Stimulated activated CD4-positive, alpha-beta T cell treated with anti-CD3 and anti-CD28 coated beads, Interleukin-4, amount 100 ng/mL, for 1 hour (primary cell): ENCODE data around the gene DPT.

Source experiments
- DNase-seq: peaks from one replicate; pipeline ENCODE4 v3.0.0-alpha.2; 2020

The DPT gene

GRCh38 chr1:168697356-168698126 lies 31.5 kb downstream of the DPT start:
- DNase-seq, result no peak

DNA sequence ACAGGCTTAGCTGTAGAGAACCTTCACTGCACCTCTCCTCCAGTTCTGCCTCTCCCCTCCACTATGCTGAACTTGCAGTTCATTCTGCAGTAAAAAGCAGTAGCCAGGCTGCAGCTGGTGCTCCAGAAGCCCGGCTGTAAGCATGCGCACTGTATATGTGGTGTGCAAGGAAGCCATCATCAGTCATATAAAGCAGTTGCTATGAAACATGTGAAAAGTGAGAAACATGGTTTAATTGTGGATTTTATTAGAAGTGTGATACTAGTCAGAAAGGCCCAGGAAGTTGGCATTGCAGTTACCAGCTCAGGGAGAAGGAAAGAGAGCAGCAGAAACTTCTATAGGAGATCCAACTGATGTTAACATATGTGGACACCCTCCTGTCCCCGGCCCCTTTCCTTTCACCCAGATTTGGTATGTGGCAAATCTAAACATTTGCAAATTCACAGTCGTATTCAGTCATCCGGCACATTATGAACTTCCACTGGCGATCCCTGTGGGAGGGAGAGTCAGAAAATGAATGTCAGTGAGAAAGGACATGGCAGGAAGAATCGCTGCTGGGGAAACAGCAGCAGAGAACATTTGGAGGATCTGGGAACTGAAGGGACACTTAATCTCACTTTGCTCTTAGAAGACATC lies 32.8 kb downstream of the DPT start:
- no peak for DNase-seq

DNA sequence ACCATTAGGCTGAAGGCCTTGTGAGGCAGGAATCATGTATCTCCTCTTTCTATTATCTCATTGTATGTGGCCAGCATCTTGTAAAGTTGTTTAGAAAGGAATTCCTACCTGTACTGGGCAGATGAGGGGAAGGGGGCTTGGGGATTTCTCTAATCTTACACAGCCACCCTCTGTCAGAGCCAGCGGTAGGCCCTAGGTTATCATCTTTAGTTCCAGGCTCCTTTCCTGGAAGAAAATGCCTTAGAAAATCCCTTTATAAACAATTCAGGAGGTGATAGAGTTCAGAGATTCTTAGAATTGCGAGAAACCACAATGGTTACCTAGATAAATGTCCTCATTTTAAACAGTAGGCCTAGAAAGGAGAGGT lies 35.2 kb downstream of the DPT start:
- no peak for DNase-seq

- no peak for DNase-seq
Measured at GRCh38 chr1:168693197-168693871, 35.7 kb downstream of the DPT start.

- DNase-seq, result no peak
Measured at GRCh38 chr1:168692472-168692871, 36.5 kb downstream of the DPT start.

GRCh38 chr1:168691541-168691940 lies 37.5 kb downstream of the DPT start:
- DNase-seq, result no peak

DNA sequence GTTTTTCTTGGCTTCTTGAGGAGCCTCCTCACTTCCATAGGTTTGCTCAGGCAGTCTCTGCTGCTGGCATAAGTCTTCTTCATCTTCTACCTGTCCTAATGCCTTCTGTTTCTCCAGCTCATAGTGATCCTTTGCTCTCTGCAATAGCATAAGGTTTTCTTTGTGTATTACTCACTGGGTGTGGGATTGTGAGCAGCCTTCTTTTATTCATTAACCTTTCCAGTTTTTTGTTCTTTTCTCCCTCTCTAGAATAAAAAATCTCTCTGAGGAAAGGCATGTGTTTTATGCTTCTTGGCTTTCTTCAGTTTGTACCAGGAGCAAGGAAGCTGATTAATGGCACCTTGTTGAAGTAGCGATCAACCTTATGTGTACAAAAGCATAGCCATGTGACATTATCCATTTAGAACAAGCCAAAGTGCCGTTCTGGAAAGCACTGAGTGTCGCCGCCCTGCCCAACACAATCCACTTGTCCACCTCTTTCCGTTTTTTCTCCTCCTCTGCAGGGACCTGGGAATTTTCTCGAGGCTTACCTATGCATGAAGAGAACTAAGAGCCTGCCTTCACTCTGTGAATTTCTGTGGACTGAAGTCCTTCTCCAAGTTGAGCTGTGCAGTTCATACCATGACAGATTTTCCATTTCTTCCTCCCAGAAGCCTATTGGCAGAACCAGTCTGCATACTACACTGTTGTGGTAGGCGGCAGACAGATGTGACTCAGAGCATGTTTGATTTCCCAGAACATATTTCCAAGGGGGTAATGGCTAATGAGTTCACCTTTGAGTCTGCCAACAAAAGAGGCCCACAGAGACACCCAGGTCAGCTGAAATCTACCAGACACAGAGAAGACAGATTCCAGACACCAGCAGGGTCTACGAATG lies 39.0 kb downstream of the DPT start:
- DNase-seq, result no peak

- no peak for DNase-seq
Measured at GRCh38 chr1:168689327-168689657, 39.7 kb downstream of the DPT start.

DNA sequence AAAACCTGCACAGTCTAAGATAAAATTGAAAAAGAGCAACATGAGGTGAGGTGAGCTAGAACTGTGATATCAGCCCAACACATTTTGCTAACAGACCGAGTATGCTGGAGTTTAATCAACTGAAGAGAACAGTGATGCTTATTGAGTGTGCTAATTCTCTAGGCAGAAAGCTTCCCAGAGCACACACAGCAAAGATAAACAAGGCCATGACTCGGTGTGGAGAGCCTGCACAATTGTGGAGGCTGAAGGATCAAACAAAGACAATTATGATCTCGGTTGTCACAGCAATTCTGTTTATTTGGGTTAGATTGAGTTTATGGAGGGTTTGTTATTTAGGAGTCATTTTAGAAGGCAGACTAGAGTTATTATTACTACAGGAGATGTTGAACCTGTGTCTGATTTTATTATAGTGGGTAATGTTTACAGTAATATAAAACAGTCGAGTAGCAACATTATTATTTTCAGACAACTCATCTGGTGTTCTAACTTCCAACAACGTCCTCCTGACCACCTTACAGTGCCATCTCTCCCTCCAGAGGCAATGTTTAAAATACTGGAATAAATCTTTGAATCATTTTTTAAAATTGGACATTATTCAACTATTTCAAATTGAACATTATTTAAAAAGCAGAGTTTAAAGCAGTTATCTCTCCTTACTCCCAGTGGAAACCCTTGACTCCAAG lies 40.2 kb downstream of the DPT start:
- no peak for DNase-seq

DNA sequence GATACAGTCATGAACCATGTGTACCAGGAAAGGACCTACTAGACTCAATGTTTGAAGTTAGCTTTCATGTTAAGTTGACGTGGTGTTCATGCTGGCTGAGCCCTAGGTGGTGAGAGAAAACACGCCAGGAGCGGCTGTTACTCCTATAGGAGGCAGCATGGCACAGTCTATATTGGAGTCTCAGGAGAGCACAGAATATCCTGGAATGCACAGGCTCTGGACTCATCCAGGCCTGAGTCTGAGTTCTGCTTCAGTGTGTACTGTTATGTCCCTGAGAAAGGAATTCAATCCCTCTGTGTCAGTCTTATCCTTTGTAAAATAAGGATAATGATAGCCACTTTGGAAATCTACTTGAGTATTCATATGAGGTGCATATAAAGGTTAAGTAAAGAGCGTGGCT lies 41.2 kb downstream of the DPT start:
- DNase-seq, result no peak

GRCh38 chr1:168686666-168687065 lies 42.3 kb downstream of the DPT start:
- DNase-seq, result no peak

GRCh38 chr1:168683871-168684270 lies 45.1 kb downstream of the DPT start:
- no peak for DNase-seq

- no peak for DNase-seq
Measured at GRCh38 chr1:168676861-168677260, 52.1 kb downstream of the DPT start.

DNA sequence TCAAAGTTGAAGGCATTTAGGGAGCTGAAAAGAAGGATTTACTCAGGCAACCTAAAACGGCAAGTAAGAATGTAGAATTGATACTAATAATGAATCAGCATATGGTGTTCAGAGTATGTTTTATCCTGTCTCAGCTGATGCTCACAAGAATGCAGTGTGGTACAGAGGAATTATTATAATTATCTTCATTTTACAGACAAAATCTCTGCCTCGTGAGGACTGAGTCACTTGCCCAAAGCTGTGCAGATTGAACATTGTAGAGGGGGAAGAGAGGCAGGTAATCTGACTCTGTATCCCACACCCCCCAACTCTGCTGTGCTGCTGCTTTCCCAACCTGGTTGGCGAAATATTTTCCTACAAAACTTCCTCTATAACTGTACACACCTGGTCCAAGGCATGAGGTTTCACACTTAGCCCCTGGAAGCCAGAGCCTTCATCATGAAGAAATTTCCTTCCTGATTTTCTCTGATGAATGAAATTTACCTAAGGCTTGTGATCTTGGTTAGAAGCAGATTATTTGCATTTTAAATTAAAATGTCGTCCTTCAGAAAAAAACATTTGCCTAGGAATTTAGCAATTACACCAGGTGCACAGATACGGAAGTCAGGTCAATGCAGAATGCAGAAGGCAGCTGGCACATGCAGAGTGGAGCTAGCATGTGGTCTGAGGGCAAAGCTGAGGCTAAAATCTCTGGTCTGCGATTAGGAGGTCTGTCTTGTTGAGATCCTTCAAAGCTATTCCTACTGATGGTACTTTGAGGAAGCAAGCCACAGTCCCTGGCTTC lies 52.8 kb downstream of the DPT start:
- DNase-seq, result no peak

- DNase-seq, result no peak
Measured at GRCh38 chr1:168673974-168674683, 54.9 kb downstream of the DPT start.

DNA sequence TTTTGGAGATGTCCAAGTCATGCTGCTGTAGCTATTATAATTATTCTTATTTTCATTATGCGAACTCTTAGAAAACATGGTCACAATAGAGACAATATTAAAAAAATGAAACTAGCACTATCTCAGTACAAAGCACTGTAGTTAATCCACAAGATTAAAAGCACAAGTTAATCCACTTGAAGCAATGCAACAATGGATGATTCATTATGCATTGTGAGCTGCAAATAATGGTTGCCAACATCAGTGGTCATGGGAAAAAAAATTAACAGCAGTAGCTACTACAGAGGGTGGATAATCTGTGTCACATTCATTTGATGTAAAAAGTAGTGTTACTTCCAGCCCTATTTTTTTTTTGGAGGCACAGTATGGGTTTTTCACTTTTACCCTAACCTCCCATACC lies 56.7 kb downstream of the DPT start:
- no peak for DNase-seq

DNA sequence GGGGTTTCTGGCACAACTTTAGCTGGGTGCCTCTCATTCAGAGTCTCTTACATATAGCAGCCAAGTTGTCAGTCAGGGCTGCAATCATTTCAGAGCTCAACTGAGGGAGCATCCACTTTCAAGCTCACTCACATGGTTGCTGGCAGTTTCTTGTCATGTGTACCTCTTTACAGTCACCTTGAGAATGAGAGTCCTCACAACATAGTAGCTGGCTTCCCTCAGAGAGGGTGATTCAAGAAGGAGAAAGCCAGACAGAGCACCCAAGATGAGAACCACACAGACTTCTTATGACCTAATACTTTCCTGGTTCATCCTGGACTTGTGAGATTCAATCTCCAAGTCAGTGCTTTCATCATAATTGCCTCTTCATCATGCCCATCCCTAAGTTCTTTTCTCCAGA lies 57.2 kb downstream of the DPT start:
- DNase-seq, result no peak

GRCh38 chr1:168665975-168666374 lies 63.0 kb downstream of the DPT start:
- DNase-seq, result no peak

DNA sequence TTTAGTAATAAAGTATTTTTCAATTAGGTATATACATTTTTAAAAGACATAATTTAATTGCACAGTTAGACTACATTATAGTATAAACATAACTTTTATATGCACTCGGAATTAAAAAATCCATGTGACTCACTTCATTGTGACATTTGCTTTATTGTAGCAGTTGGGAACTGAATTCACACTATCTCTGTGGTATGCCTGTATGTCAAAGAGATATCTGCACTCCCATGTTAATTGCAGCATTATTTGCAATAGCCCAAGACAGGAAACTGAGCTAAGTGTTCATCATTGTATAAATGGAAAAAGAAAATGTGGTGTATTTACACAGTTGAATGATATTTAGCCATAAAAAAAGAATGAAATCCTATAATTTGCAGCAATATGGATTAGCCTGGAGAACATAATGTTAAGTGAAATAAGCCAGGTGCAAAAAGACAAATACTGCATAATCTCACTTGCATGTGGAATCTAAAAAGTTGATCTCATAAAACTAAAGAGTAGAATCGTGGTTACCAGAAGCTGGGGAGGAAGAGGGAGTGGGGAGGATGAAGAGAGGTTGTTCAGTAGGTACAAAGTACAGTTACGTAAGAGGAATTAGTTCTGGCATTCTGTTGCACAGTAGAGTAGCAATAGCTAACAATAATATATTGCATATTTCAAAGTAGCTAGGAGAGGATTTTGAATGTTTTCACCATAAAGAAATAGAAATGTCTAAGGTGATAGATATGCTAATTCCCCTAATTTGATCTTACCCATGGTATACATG lies 64.8 kb downstream of the DPT start:
- DNase-seq, result no peak

DNA sequence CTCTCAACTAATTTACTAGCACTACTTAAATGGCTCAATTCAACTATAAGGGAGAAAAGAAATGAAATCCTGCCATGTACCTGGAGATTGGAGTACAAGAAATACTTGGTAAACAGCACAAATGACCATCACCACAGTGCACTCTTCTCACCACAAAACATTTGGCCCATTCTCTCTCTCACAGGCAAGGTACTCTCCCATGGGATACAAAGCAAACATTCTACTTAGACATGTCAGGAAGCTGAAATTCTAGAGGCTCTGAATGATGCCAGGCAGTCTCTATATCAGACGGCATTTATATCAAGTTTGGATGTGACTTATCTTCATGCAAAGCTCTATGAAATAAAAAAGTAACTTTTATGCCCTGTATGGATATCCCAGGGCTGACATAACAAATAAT lies 72.5 kb downstream of the DPT start:
- DNase-seq, result no peak
